Endothelial cell of umbilical vein (primary cell): ENCODE results near the gene PRDM16. TPM values are rescaled to one million over a fixed set of nuclear protein-coding genes. Genes with fewer than 3 reads are reported as not detected.

Source experiments
- BruUV-seq: library from RNA; stranded (reverse); fragments of 400-500 nt; replicated peaks from 2 replicates; lab custom pipeline; 2021; lab: Mats Ljungman, UMichigan
- CTCF ChIA-PET: fragments of 300-600, 350-600 bp; sonication (Branson Sonifier 250); formaldehyde crosslinking; loops from one replicate; lab custom pipeline; 2021; ENCODE audit warnings: antibody characterized with exemption, inconsistent platforms; lab: Charles Lee
- POLR2A ChIA-PET: fragments of 300-600, 350-600 bp; sonication (Branson Sonifier 250); formaldehyde crosslinking; loops from one replicate; lab custom pipeline; 2021; ENCODE audit warnings: antibody characterized with exemption, inconsistent platforms; lab: Charles Lee
- DNase-seq: peaks from one replicate; pipeline ENCODE4 v3.0.0-alpha.2; 2011; ENCODE audit warnings: low read depth, low spot score
- FAIRE-seq: peaks from 2 replicates; lab custom pipeline; 2011; peaks lifted over from hg19 to GRCh38; lab: Jason Lieb, UNC
- H2AFZ ChIP-seq: 2 replicates; pipeline ENCODE4 v1.6.0; 2012; ENCODE audit warnings: low read depth, low read length, control low read depth, inconsistent platforms
- H3K27ac ChIP-seq: 2 replicates; pipeline ENCODE4 v1.5.1; 2011; ENCODE audit warnings: low read depth, mild to moderate bottlenecking, control low read depth, low read length, moderate library complexity; ENCODE audit not compliant: insufficient read depth
- H3K27me3 ChIP-seq, 2 experiments: 2 replicates each; pipeline versions ENCODE4 v1.6.0 to v1.6.1; 2011; ENCODE audit warnings: low read length in 2 of 2, mixed read lengths in 1 of 2; ENCODE audit not compliant: control insufficient read depth in 2 of 2, insufficient read depth in 2 of 2
- H3K36me3 ChIP-seq, 2 experiments: 2 replicates in 1 of 2; 3 replicates in 1 of 2; pipeline ENCODE4 v1.5.1; 2011; ENCODE audit warnings: low read length in 2 of 2, mild to moderate bottlenecking in 1 of 2, moderate library complexity in 1 of 2; ENCODE audit not compliant: control insufficient read depth in 2 of 2, insufficient read depth in 2 of 2; ENCODE audit errors: extremely low read depth in 1 of 2
- H3K4me1 ChIP-seq: 3 replicates; pipeline ENCODE4 v1.5.1; 2011; ENCODE audit warnings: mild to moderate bottlenecking, low read length; ENCODE audit not compliant: control insufficient read depth, insufficient read depth; ENCODE audit errors: extremely low read depth
- H3K4me2 ChIP-seq: 2 replicates; pipeline ENCODE4 v1.6.1; 2011; ENCODE audit warnings: low read length, control low read depth, mixed read lengths; ENCODE audit not compliant: insufficient read depth
- H3K4me3 ChIP-seq, 3 experiments: fragments of 200-600 bp in 1 of 3; sonication (generic), shearing (Covaris generic) in 1 of 3; replicated peaks in 1 of 3; 2 replicates each; pipeline ENCODE4 v1.5.1; 2011 to 2016; ENCODE audit warnings: control low read depth in 3 of 3, low read length in 3 of 3, mild to moderate bottlenecking in 2 of 3, inconsistent platforms in 1 of 3, low read depth in 1 of 3, moderate library complexity in 1 of 3; ENCODE audit not compliant: insufficient read depth in 1 of 3
- H3K79me2 ChIP-seq: 2 replicates; pipeline ENCODE4 v1.6.0; 2012; ENCODE audit warnings: low read length, inconsistent platforms; ENCODE audit not compliant: control insufficient read depth, insufficient read depth
- H3K9ac ChIP-seq: replicated peaks from 2 replicates; pipeline ENCODE3; 2011; ENCODE audit warnings: low read length, control low read depth; ENCODE audit not compliant: insufficient read depth; ENCODE audit errors: extremely low read depth
- H3K9me1 ChIP-seq: replicated peaks from 3 replicates; pipeline ENCODE4 v1.6.0; 2011; ENCODE audit warnings: mild to moderate bottlenecking, low read length; ENCODE audit not compliant: control insufficient read depth, insufficient read depth; ENCODE audit errors: extremely low read depth
- H3K9me3 ChIP-seq: replicated peaks from 2 replicates; pipeline ENCODE4 v1.5.1; 2012; ENCODE audit warnings: low read length, inconsistent platforms; ENCODE audit not compliant: control insufficient read depth, insufficient read depth
- H4K20me1 ChIP-seq: replicated peaks from 2 replicates; pipeline ENCODE3; 2011; ENCODE audit warnings: mild to moderate bottlenecking, low read length; ENCODE audit not compliant: control insufficient read depth, insufficient read depth; ENCODE audit errors: extremely low read depth
- EZH2 ChIP-seq: IDR thresholded peaks from 2 replicates; pipeline ENCODE4 v1.6.1; 2012; ENCODE audit warnings: borderline replicate concordance, low read depth, mild to moderate bottlenecking, moderate library complexity, low read length, inconsistent platforms; ENCODE audit not compliant: severe bottlenecking
- FOS ChIP-seq: IDR thresholded peaks from 2 replicates; pipeline ENCODE4 v1.6.1; 2011; ENCODE audit warnings: mild to moderate bottlenecking, low read length, moderate library complexity, borderline replicate concordance; ENCODE audit not compliant: insufficient read depth
- GATA2 ChIP-seq: IDR thresholded peaks from 2 replicates; pipeline ENCODE4 v1.7.0; 2011; ENCODE audit warnings: low read depth, mild to moderate bottlenecking, moderate library complexity, mixed read lengths, low read length; ENCODE audit not compliant: insufficient read length, insufficient read depth
- JUN ChIP-seq: IDR thresholded peaks from 2 replicates; pipeline ENCODE4 v1.6.1; 2011; ENCODE audit warnings: borderline replicate concordance, low read depth; ENCODE audit not compliant: insufficient read length, insufficient read depth
- MAX ChIP-seq: IDR thresholded peaks from 2 replicates; pipeline ENCODE4 v1.6.1; 2011; ENCODE audit not compliant: insufficient read depth, insufficient read length
- MYC ChIP-seq: IDR thresholded peaks from one replicate; pipeline ENCODE4 v1.6.1; 2011; ENCODE audit warnings: mild to moderate bottlenecking, low read depth, low read length
- POLR2A ChIP-seq: IDR thresholded peaks from 2 replicates; pipeline ENCODE4 v1.6.1; 2012; ENCODE audit warnings: low read depth, mild to moderate bottlenecking, control low read depth, low read length
- POLR2AphosphoS5 ChIP-seq: IDR thresholded peaks from 2 replicates; pipeline ENCODE4 v1.6.1; 2012; ENCODE audit warnings: low read depth, mild to moderate bottlenecking, control low read depth, low read length, moderate library complexity; ENCODE audit not compliant: insufficient read depth
- dilution Hi-C: fragments of 300-500 bp; cut with MboI; formaldehyde crosslinking; loops from one replicate; pipeline ENCODE4 v1.15.0; 2019; ENCODE audit warnings: low sequenced_read_pairs; ENCODE audit not compliant: extremely low pct_ligation_motif_present
- intact Hi-C: fragments of 100-400 bp; cut with micrococcal nuclease; formaldehyde crosslinking; loops from one replicate; pipeline ENCODE4 v1.10.0; 2022
- polyA plus RNA-seq, 4 experiments: library from polyadenylated mRNA; depleted of rRNA in 3 of 4; stranded (reverse) in 3 of 4; unstranded in 1 of 4; fragments of >200 nt; gene quantifications; 2 replicates each; pipeline versions ENCODE4 v1.2.1 to v1.2.3, GENCODE V29; 2011 to 2012; ENCODE audit warnings: missing spikeins in 1 of 4
- total RNA-seq: library from RNA; stranded (reverse); gene quantifications from 2 replicates; pipeline ENCODE4 v1.2.3, GENCODE V29; 2021
- TF ChIP-seq, protein P1 (sequence below), 2 donors: IDR thresholded peaks; 1 replicate in 1 of 2; 2 replicates in 1 of 2; pipeline ENCODE4 v1.5.1; 2011; ENCODE audit warnings: low read length in 2 of 2, mild to moderate bottlenecking in 2 of 2, moderate library complexity in 2 of 2, control low read depth in 1 of 2, inconsistent platforms in 1 of 2, low read depth in 1 of 2; ENCODE audit not compliant: insufficient read depth in 1 of 2; ENCODE audit errors: extremely low read depth in 1 of 2

PRDM16 gene
- total and polyA plus RNA-seq, 2 donors (not counting 3 experiments of a cell fraction or from before 2014, with no cell fraction given): not detected

DNA sequence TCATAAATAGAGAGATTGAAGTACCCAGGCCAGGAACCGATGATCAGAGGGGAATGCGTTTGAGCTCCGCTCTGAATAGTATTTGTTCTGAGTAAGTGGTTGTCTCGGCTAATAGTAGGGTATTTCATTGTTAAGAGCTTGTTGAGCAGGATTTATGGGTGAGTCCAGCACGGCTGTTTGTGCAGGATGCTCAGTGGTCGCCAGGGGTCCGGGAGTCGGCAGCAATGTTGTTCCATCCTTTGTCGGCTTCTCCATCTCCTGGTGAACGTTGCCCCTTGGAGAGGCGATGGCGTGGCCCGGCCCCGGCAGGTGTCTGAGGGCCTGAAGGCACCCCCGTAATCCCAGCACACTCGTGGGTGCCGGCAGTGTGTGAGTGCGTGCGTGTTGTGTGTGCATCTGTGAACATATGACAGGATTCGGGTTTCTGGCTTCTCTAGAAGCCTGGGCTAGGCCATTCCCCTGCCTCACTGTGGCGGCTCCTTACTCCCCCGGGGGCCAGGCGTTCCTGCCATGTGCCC lies 224.6 kb downstream of the PRDM16 start:
- Histone ChIP-seq H3K27me3 (no peaks in the 10 kb centered on the region), H3K79me2 (no peaks in the 10 kb centered on the region), H3K27ac (no peak overlapping the region), H2AFZ (no peak overlapping the region), H3K4me3 (no peak overlapping the region), H3K9me1 (no peaks in the 10 kb centered on the region), H3K9ac (no peak overlapping the region), H3K4me2 (no peak overlapping the region), H4K20me1 (no peaks in the 10 kb centered on the region), H3K4me1 (no peaks in the 10 kb centered on the region), H3K9me3 (no peaks in the 10 kb centered on the region), H3K36me3 (no peaks in the 10 kb centered on the region)
- dilution Hi-C loops: no loop called here
- intact Hi-C loops: no loop called here
- FAIRE-seq (no peak), DNase-seq (no peak)
- POLR2A ChIA-PET: no interaction called here
- BruUV-seq: no TSS peak
- CTCF ChIA-PET: no interaction called here
- TF ChIP-seq MYC (no peak), POLR2A (no peak), GATA2 (no peak), JUN (no peak), POLR2AphosphoS5 (no peak), MAX (no peak), EZH2 (no peak), FOS (no peak)
- TF ChIP-seq, protein P1, sequence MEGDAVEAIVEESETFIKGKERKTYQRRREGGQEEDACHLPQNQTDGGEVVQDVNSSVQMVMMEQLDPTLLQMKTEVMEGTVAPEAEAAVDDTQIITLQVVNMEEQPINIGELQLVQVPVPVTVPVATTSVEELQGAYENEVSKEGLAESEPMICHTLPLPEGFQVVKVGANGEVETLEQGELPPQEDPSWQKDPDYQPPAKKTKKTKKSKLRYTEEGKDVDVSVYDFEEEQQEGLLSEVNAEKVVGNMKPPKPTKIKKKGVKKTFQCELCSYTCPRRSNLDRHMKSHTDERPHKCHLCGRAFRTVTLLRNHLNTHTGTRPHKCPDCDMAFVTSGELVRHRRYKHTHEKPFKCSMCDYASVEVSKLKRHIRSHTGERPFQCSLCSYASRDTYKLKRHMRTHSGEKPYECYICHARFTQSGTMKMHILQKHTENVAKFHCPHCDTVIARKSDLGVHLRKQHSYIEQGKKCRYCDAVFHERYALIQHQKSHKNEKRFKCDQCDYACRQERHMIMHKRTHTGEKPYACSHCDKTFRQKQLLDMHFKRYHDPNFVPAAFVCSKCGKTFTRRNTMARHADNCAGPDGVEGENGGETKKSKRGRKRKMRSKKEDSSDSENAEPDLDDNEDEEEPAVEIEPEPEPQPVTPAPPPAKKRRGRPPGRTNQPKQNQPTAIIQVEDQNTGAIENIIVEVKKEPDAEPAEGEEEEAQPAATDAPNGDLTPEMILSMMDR (IDR thresholded peaks at IDR 0.05; ENCODE audit: extremely low read depth in 1 of 2, insufficient read depth in 1 of 2, low read depth in 1 of 2, low read length in 2 of 2): no peak
